Panc1 (cell line): Measurements from ENCODE around the gene SMIM35.

Experiments
- POLR2AphosphoS5 ChIP-seq: IDR thresholded peaks from 2 replicates; pipeline ENCODE4 v1.6.1; 2012; ENCODE audit warnings: mild to moderate bottlenecking, low read depth, low read length, moderate library complexity
- SIN3A ChIP-seq: IDR thresholded peaks from 2 replicates; pipeline ENCODE4 v1.6.1; 2012; ENCODE audit warnings: low read depth, mild to moderate bottlenecking, low read length, moderate library complexity, borderline replicate concordance; ENCODE audit not compliant: insufficient read depth
- TCF7L2 ChIP-seq: IDR thresholded peaks from 2 replicates; pipeline ENCODE4 v1.6.1; 2011; ENCODE audit warnings: mild to moderate bottlenecking, low read depth, low read length, inconsistent platforms
- TF ChIP-seq, protein P1 (sequence below): fragments of 450-650 bp; IDR thresholded peaks from 2 replicates; pipeline ENCODE4 v1.5.1; 2017; ENCODE audit warnings: mild to moderate bottlenecking
- TF ChIP-seq, protein P2 (sequence below), 2 experiments: IDR thresholded peaks; 2 replicates each; pipeline ENCODE4 v1.6.1; 2011 to 2012; ENCODE audit warnings: low read depth in 2 of 2, control low read depth in 1 of 2, low read length in 1 of 2, mild to moderate bottlenecking in 1 of 2, moderate library complexity in 1 of 2; ENCODE audit not compliant: insufficient read depth in 1 of 2

GRCh38 chr11:117976445-117976844 lies 110.3 kb downstream of the SMIM35 start:
- TF ChIP-seq, protein P1, sequence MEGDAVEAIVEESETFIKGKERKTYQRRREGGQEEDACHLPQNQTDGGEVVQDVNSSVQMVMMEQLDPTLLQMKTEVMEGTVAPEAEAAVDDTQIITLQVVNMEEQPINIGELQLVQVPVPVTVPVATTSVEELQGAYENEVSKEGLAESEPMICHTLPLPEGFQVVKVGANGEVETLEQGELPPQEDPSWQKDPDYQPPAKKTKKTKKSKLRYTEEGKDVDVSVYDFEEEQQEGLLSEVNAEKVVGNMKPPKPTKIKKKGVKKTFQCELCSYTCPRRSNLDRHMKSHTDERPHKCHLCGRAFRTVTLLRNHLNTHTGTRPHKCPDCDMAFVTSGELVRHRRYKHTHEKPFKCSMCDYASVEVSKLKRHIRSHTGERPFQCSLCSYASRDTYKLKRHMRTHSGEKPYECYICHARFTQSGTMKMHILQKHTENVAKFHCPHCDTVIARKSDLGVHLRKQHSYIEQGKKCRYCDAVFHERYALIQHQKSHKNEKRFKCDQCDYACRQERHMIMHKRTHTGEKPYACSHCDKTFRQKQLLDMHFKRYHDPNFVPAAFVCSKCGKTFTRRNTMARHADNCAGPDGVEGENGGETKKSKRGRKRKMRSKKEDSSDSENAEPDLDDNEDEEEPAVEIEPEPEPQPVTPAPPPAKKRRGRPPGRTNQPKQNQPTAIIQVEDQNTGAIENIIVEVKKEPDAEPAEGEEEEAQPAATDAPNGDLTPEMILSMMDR, result no peak
- TF ChIP-seq POLR2AphosphoS5 (no peak), SIN3A (no peak), TCF7L2 (no peak)
- TF ChIP-seq, protein P2, sequence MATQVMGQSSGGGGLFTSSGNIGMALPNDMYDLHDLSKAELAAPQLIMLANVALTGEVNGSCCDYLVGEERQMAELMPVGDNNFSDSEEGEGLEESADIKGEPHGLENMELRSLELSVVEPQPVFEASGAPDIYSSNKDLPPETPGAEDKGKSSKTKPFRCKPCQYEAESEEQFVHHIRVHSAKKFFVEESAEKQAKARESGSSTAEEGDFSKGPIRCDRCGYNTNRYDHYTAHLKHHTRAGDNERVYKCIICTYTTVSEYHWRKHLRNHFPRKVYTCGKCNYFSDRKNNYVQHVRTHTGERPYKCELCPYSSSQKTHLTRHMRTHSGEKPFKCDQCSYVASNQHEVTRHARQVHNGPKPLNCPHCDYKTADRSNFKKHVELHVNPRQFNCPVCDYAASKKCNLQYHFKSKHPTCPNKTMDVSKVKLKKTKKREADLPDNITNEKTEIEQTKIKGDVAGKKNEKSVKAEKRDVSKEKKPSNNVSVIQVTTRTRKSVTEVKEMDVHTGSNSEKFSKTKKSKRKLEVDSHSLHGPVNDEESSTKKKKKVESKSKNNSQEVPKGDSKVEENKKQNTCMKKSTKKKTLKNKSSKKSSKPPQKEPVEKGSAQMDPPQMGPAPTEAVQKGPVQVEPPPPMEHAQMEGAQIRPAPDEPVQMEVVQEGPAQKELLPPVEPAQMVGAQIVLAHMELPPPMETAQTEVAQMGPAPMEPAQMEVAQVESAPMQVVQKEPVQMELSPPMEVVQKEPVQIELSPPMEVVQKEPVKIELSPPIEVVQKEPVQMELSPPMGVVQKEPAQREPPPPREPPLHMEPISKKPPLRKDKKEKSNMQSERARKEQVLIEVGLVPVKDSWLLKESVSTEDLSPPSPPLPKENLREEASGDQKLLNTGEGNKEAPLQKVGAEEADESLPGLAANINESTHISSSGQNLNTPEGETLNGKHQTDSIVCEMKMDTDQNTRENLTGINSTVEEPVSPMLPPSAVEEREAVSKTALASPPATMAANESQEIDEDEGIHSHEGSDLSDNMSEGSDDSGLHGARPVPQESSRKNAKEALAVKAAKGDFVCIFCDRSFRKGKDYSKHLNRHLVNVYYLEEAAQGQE (IDR thresholded peaks at IDR 0.05; ENCODE audit: insufficient read depth in 1 of 2, low read depth in 2 of 2, low read length in 1 of 2), result no peak
